Measurements from ENCODE around the gene TRAM2.

The TRAM2 gene

GRCh38 chr6:52595000-52595795 lies 18.3 kb upstream of the TRAM2 start:
- peak; percentile 76 to 78 for DNase-seq (ENCODE audit: low read depth in 2 of 2)

- DNase-seq (ENCODE audit: low read depth in 2 of 2), result no peak
Observed at GRCh38 chr6:52594221-52594620, 17.4 kb upstream of the TRAM2 start.

- DNase-seq (ENCODE audit: low read depth in 2 of 2), result no peak
Observed at GRCh38 chr6:52591832-52592231, 15.0 kb upstream of the TRAM2 start.

GRCh38 chr6:52590152-52590891 lies 13.5 kb upstream of the TRAM2 start:
- DNase-seq (ENCODE audit: low read depth in 2 of 2), result no peak

GRCh38 chr6:52588710-52589091 lies 11.8 kb upstream of the TRAM2 start:
- DNase-seq (ENCODE audit: low read depth in 2 of 2), result no peak

- DNase-seq (ENCODE audit: low read depth in 2 of 2), result no peak
Observed at GRCh38 chr6:52588087-52588709, 11.3 kb upstream of the TRAM2 start.

GRCh38 chr6:52587001-52587400 lies 10.1 kb upstream of the TRAM2 start:
- DNase-seq (ENCODE audit: low read depth in 2 of 2), result no peak

GRCh38 chr6:52584203-52584602 lies 7.3 kb upstream of the TRAM2 start:
- DNase-seq (ENCODE audit: low read depth in 2 of 2), result no peak

GRCh38 chr6:52582996-52583395 lies 6.1 kb upstream of the TRAM2 start:
- DNase-seq (ENCODE audit: low read depth in 2 of 2), result no peak

GRCh38 chr6:52582446-52582845 lies 5.6 kb upstream of the TRAM2 start:
- no peak for DNase-seq (ENCODE audit: low read depth in 2 of 2)

GRCh38 chr6:52580905-52581304 lies 4.0 kb upstream of the TRAM2 start:
- no peak for DNase-seq (ENCODE audit: low read depth in 2 of 2)

GRCh38 chr6:52579006-52579660 lies 2.3 kb upstream of the TRAM2 start:
- no peak for DNase-seq (ENCODE audit: low read depth in 2 of 2)

GRCh38 chr6:52577778-52578463 lies 1.1 kb upstream of the TRAM2 start:
- DNase-seq (ENCODE audit: low read depth in 2 of 2), result no peak

GRCh38 chr6:52576392-52577021 lies 353 bp downstream of the TRAM2 start:
- no peak for DNase-seq (ENCODE audit: low read depth in 2 of 2)

- no peak for DNase-seq (ENCODE audit: low read depth in 2 of 2)
Observed at GRCh38 chr6:52576054-52576391, 837 bp downstream of the TRAM2 start.

- DNase-seq (ENCODE audit: low read depth in 2 of 2), result no peak
Observed at GRCh38 chr6:52575502-52575892, 1.4 kb downstream of the TRAM2 start.

GRCh38 chr6:52574709-52575501 lies 2.0 kb downstream of the TRAM2 start:
- no peak for DNase-seq (ENCODE audit: low read depth in 2 of 2)

GRCh38 chr6:52573295-52573694 lies 3.6 kb downstream of the TRAM2 start:
- DNase-seq (ENCODE audit: low read depth in 2 of 2), result no peak

GRCh38 chr6:52572536-52572935 lies 4.3 kb downstream of the TRAM2 start:
- no peak for DNase-seq (ENCODE audit: low read depth in 2 of 2)

- DNase-seq (ENCODE audit: low read depth in 2 of 2), result no peak
Observed at GRCh38 chr6:52571099-52571755, 5.6 kb downstream of the TRAM2 start.
